ENCODE data around the gene SGPL1.

DNA sequence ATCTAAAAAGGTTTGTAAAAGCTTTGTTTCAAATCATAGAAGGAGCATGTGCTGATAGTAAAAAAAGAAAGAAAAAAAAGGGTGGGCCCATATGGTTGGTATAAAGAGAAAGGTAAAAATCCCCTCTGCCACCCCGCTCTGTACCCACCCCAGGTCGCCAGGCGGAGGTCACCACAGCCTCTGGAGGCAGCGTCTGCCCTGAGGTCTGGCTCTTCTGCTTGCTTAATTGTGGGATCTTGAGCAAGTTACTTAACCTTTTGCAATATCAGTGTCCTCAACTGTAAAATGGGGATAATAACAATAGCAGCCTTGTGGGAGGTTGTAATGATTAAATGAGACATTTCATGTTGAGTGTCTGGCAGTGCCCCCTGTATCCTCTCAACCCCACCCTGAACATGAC lies 83.3 kb downstream of the SGPL1 start:
- no peak for TF ChIP-seq POLR2AphosphoS5 (IDR thresholded peaks at IDR 0.05; ENCODE audit: insufficient read depth in 1 of 2, low read depth in 1 of 2)
- no peak for TF ChIP-seq POLR2A (IDR thresholded peaks at IDR 0.05)

Data from vagina (tissue), 2 donors.